ENCODE data around the gene ZC3H8.
A peak's percentile ranks its signal among the peaks of the same experiment; 100 is the strongest.
"Not testable (repeated sequence)": the region's sequence is repeated elsewhere in the genome, so short reads cannot be mapped to it uniquely, and the experiment has no call there.

The ZC3H8 gene

DNA sequence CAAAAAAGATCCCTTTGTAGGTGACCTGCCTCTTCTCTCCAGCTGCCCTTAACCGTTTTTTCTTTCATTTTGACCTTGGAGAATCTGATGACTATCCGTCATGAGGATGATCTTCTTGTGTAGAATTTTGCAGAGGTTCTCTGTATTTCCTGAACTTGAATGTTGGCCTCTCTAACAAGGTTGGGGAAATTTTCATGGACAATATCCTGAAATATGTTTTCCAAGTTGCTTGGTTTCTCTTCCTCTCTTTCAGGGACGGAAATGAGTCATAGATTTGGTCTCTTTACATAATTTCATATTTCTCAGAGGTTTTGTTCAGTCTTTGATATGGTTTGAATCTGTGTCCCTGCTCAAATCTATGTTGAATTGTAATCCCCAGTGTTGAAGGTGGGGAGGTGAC lies 34.0 kb downstream of the ZC3H8 start:
- H3K4me3 ChIP-seq (replicated peaks in 1 of 2; ENCODE audit: low read depth in 2 of 2, low read length in 2 of 2): no peak overlapping the region
- TF ChIP-seq, protein P1, sequence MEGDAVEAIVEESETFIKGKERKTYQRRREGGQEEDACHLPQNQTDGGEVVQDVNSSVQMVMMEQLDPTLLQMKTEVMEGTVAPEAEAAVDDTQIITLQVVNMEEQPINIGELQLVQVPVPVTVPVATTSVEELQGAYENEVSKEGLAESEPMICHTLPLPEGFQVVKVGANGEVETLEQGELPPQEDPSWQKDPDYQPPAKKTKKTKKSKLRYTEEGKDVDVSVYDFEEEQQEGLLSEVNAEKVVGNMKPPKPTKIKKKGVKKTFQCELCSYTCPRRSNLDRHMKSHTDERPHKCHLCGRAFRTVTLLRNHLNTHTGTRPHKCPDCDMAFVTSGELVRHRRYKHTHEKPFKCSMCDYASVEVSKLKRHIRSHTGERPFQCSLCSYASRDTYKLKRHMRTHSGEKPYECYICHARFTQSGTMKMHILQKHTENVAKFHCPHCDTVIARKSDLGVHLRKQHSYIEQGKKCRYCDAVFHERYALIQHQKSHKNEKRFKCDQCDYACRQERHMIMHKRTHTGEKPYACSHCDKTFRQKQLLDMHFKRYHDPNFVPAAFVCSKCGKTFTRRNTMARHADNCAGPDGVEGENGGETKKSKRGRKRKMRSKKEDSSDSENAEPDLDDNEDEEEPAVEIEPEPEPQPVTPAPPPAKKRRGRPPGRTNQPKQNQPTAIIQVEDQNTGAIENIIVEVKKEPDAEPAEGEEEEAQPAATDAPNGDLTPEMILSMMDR (IDR thresholded peaks at IDR 0.05; ENCODE audit: low read depth, low read length): no peak
- no peak for DNase-seq (ENCODE audit: low read depth in 2 of 2)

GRCh38 chr2:112220186-112220585 lies 34.7 kb downstream of the ZC3H8 start:
- no peak for DNase-seq (ENCODE audit: low read depth in 2 of 2)
- TF ChIP-seq, protein P1 (IDR thresholded peaks at IDR 0.05; ENCODE audit: low read depth, low read length): no peak
- H3K4me3 ChIP-seq (replicated peaks in 1 of 2; ENCODE audit: low read depth in 2 of 2, low read length in 2 of 2): no peak overlapping the region

GRCh38 chr2:112217854-112218253 lies 37.0 kb downstream of the ZC3H8 start:
- no peak overlapping the region for H3K4me3 ChIP-seq (replicated peaks in 1 of 2; ENCODE audit: low read depth in 2 of 2, low read length in 2 of 2)
- TF ChIP-seq, protein P1 (IDR thresholded peaks at IDR 0.05; ENCODE audit: low read depth, low read length): no peak
- DNase-seq (ENCODE audit: low read depth in 2 of 2): no peak

- TF ChIP-seq, protein P1 (IDR thresholded peaks at IDR 0.05; ENCODE audit: low read depth, low read length): peak; percentile 34
- peak; percentile 49 to 57 for DNase-seq (ENCODE audit: low read depth in 2 of 2)
- H3K4me3 ChIP-seq (replicated peaks in 1 of 2; ENCODE audit: low read depth in 2 of 2, low read length in 2 of 2): no peak overlapping the region
These were observed 38.7 kb downstream of the ZC3H8 start for GRCh38 chr2:112216167-112216566.

DNA sequence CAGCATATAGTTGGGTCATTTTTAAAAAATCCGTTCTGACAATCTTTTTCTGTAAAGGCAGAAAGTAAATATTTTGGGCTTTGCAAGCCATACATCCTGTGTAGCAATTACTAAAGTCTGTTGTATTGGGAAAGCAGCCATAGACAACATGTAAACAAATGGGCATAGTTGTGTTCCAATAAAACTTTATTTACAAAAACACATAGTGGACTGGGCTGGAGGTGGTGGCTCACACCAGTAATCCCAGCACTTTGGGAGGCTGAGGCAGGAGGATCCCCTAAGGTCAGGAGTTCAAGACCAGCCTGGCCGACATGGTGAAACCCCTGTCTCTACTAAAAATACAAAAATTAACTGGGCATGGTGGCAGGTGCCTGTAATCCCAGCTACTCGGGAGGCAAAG lies 46.9 kb downstream of the ZC3H8 start:
- not testable (repeated sequence) for H3K4me3 ChIP-seq (replicated peaks in 1 of 2; ENCODE audit: low read depth in 2 of 2, low read length in 2 of 2); DNase-seq (ENCODE audit: low read depth in 2 of 2)

GRCh38 chr2:112204411-112204810 lies 50.4 kb downstream of the ZC3H8 start:
- TF ChIP-seq, protein P1 (IDR thresholded peaks at IDR 0.05; ENCODE audit: low read depth, low read length): no peak
- H3K4me3 ChIP-seq (replicated peaks in 1 of 2; ENCODE audit: low read depth in 2 of 2, low read length in 2 of 2): no peak overlapping the region
- DNase-seq (ENCODE audit: low read depth in 2 of 2): peak; percentile 26 to 30

- peak; percentile 5 to 10 for DNase-seq (ENCODE audit: low read depth in 2 of 2)
- TF ChIP-seq, protein P1 (IDR thresholded peaks at IDR 0.05; ENCODE audit: low read depth, low read length): no peak
- no peak overlapping the region for H3K4me3 ChIP-seq (replicated peaks in 1 of 2; ENCODE audit: low read depth in 2 of 2, low read length in 2 of 2)
These were observed 53.0 kb downstream of the ZC3H8 start for GRCh38 chr2:112201696-112202430.

Measured in cardiac fibroblast (primary cell).